Esophagus muscularis mucosa (tissue), 4 donors: Measurements from ENCODE around the gene TMEM202.

ENCODE experiments used
- EP300 ChIP-seq: sonication (generic); formaldehyde crosslinking; IDR thresholded peaks from one replicate; pipeline ENCODE4 v1.6.1; 2017; ENCODE audit warnings: antibody characterized with exemption
- POLR2A ChIP-seq: fragments of 450-650 bp; IDR thresholded peaks from one replicate; pipeline ENCODE4 v1.6.1; 2017; ENCODE audit warnings: antibody characterized with exemption, moderate library complexity, mild to moderate bottlenecking, low read depth
- POLR2AphosphoS5 ChIP-seq, 2 donors: sonication (generic); formaldehyde crosslinking; IDR thresholded peaks; one replicate each; pipeline ENCODE4 v1.6.1; 2017; ENCODE audit warnings: antibody characterized with exemption in 2 of 2
- TF ChIP-seq, protein P1 (sequence below), 3 experiments: fragments of 200-600 bp in 2 of 3; fragments of 450-650 bp in 1 of 3; sonication (generic) in 2 of 3; IDR thresholded peaks; one replicate each; pipeline ENCODE4 v1.5.1; 2017 to 2019; ENCODE audit warnings: antibody characterized with exemption in 3 of 3, mild to moderate bottlenecking in 2 of 3, moderate library complexity in 1 of 3

DNA sequence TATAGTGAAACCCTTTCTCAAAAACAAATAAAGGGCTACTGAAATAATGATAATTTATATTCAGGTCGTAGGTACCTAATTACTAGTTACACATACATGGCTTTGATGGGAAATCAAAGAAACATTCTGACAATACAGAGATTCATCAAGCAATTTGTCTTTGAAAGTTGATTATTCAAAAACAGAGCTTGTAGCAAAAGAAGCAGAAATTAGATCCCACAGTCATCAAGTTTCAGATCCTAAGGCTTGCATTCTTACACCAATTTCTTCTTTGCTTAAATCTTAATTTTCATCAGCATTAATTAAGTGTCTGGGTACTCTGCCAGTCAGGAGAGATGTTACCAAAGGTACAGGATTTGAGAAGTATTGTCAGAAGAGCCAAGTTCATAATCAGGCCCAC is 20.8 kb upstream of the TMEM202 start:
- TF ChIP-seq, protein P1, sequence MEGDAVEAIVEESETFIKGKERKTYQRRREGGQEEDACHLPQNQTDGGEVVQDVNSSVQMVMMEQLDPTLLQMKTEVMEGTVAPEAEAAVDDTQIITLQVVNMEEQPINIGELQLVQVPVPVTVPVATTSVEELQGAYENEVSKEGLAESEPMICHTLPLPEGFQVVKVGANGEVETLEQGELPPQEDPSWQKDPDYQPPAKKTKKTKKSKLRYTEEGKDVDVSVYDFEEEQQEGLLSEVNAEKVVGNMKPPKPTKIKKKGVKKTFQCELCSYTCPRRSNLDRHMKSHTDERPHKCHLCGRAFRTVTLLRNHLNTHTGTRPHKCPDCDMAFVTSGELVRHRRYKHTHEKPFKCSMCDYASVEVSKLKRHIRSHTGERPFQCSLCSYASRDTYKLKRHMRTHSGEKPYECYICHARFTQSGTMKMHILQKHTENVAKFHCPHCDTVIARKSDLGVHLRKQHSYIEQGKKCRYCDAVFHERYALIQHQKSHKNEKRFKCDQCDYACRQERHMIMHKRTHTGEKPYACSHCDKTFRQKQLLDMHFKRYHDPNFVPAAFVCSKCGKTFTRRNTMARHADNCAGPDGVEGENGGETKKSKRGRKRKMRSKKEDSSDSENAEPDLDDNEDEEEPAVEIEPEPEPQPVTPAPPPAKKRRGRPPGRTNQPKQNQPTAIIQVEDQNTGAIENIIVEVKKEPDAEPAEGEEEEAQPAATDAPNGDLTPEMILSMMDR (IDR thresholded peaks at IDR 0.05), result no peak
- no peak for TF ChIP-seq POLR2AphosphoS5 (IDR thresholded peaks at IDR 0.05)
- TF ChIP-seq POLR2A, result no peak
- no peak for TF ChIP-seq EP300
